SK-N-MC (cell line): ENCODE results near the gene MYO10.

Source experiments
- EZH2 ChIP-seq: fragments of 200-600 bp; sonication (generic); IDR thresholded peaks from one replicate; pipeline ENCODE4 v1.6.1; 2017; ENCODE audit warnings: antibody characterized with exemption
- FOXP2 ChIP-seq: optimal IDR thresholded peaks from 2 replicates; pipeline ENCODE3; 2011; ENCODE audit warnings: mild to moderate bottlenecking, moderate library complexity; ENCODE audit not compliant: insufficient read depth; ENCODE audit errors: extremely low read length, control extremely low read depth
- POLR2AphosphoS5 ChIP-seq: IDR thresholded peaks from 2 replicates; pipeline ENCODE4 v1.6.1; 2012; ENCODE audit warnings: mild to moderate bottlenecking, low read depth, low read length, borderline replicate concordance

GRCh38 chr5:16774806-16775205, 161.3 kb downstream of the MYO10 start:
- TF ChIP-seq EZH2 (no peak), POLR2AphosphoS5 (no peak), FOXP2 (no peak)
